Activated CD4-positive, alpha-beta T cell treated with anti-CD3 and anti-CD28 coated beads, Interleukin-10, Interleukin-2, amounts not matched to agents 100 ng/mL and 50 ng/mL, durations not matched to agents 16 hours and 8 hours (primary cell): ENCODE data around the gene SLC30A1.
"Not testable (repeated sequence)": the region's sequence is repeated elsewhere in the genome, so short reads cannot be mapped to it uniquely, and the experiment has no call there.

Experiments used
- DNase-seq: peaks from one replicate; pipeline ENCODE4 v3.0.0-alpha.2; 2020

SLC30A1 gene

GRCh38 chr1:211578640-211579439, at the start of gene SLC30A1:
Gene SLC30A1 (minus strand): TSS chr1:211579161. CDS start chr1:211578612, 549 bp downstream.
- DNase-seq, result peak; percentile 99

GRCh38 chr1:211628417-211628816, 49.5 kb upstream of the SLC30A1 start:
- no peak for DNase-seq

GRCh38 chr1:211627259-211627658, 48.3 kb upstream of the SLC30A1 start:
- no peak for DNase-seq

GRCh38 chr1:211625866-211626265, 46.9 kb upstream of the SLC30A1 start:
- DNase-seq, result not testable (repeated sequence)

- DNase-seq, result no peak
Measured at GRCh38 chr1:211625040-211625439, 46.1 kb upstream of the SLC30A1 start.

- peak; percentile 10 for DNase-seq
Measured at GRCh38 chr1:211623515-211623914, 44.6 kb upstream of the SLC30A1 start.

- no peak for DNase-seq
Measured at GRCh38 chr1:211621447-211622198, 42.7 kb upstream of the SLC30A1 start.

- no peak for DNase-seq
Measured at GRCh38 chr1:211620097-211620496, 41.1 kb upstream of the SLC30A1 start.

GRCh38 chr1:211619033-211619996, 40.4 kb upstream of the SLC30A1 start:
- no peak for DNase-seq

- no peak for DNase-seq
Measured at GRCh38 chr1:211616965-211617297, 38.0 kb upstream of the SLC30A1 start.

- DNase-seq, result no peak
Measured at GRCh38 chr1:211616231-211616964, 37.4 kb upstream of the SLC30A1 start.

- no peak for DNase-seq
Measured at GRCh38 chr1:211614615-211615014, 35.7 kb upstream of the SLC30A1 start.

- no peak for DNase-seq
Measured at GRCh38 chr1:211613951-211614350, 35.0 kb upstream of the SLC30A1 start.

- DNase-seq, result peak; percentile 26
Measured at GRCh38 chr1:211613108-211613947, 34.4 kb upstream of the SLC30A1 start.

- no peak for DNase-seq
Measured at GRCh38 chr1:211612786-211613107, 33.8 kb upstream of the SLC30A1 start.

GRCh38 chr1:211611818-211612217, 32.9 kb upstream of the SLC30A1 start:
- no peak for DNase-seq

- DNase-seq, result no peak
Measured at GRCh38 chr1:211610779-211611556, 32.0 kb upstream of the SLC30A1 start.

- no peak for DNase-seq
Measured at GRCh38 chr1:211609120-211610024, 30.4 kb upstream of the SLC30A1 start.

- DNase-seq, result no peak
Measured at GRCh38 chr1:211607754-211608473, 29.0 kb upstream of the SLC30A1 start.
